NCI-H1694 (cell line): ENCODE results near the gene SCUBE1.

Source experiments
- DNase-seq: peaks from one replicate; lab custom pipeline; 2025; lab: John Stamatoyannopoulos, UW

SCUBE1 gene

DNA sequence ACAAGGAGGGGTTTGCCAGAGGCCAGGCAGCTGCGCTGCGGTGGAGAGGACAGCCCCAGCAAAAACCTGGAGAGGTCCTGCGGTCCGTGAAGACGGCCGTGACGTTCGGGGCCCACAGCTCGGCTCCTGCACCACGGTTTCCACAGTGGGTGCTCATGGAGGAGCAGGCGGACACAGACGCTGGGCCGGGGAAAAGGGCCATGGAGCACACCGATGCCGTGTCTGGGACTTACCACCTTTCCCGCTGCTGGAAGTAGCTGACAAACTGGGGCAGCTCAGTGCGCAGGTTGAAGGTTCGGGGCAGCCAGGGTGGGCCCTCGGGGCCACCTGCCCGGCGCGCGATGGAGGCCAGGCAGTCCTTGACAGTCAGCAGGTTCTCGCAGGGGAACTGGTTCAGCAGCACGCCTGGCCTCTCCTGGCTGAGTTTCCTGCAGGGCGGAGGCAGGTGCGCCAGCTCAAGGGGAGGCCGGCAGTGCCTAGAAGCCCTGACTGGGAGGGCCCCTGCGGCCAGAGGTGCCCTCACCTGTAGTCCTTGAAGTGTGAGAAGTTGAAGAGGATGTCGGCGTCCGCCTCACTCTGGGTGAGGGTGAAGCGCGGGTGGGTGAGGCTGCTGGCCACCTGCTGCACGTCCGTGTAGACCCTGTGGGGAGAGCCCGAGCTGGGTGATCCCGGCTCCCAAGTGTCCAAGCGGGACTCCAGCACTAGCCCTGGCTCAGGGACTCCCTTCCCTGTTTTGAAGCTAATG, 169.0 kb downstream of the SCUBE1 start:
- no peak for DNase-seq

DNA sequence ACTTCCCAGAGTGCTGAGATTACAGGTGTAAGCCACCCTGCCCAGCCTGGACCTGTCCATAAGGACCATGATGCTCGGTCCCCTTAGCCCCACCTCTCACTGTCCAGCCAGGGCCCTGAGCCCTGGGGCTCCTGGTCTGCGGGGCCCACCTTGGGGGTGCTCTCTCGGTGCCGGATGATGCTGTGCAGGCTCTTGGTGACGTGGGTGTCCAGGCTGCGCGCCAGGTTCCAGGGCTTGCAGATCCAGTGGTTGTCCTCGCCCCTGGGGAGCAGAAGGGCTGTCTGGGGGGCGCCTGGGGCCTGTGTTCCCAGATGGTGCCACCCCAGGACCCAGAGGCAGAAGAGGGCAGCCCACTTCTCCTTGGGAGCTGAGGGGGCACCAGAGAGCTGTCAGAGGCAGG, 169.6 kb downstream of the SCUBE1 start:
- DNase-seq: no peak

DNA sequence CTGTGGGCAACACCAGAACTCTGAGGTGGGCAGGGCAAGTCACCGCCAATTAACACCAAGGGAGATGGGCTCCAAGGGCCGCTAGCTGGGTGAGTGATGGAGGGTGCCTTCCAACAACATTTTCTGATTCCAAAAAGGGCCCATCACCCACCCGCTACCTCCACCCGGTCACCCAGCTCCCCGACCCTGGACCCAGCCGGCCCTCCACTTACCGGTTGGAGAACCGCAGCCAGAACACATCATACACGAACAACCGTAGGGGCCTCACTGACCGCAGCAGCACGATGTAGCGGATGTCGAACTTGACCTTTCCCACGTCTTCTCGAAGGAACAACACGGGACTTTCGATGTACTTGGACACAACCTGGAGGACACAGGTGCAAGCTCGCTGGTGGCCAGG, 171.0 kb downstream of the SCUBE1 start:
- no peak for DNase-seq

DNA sequence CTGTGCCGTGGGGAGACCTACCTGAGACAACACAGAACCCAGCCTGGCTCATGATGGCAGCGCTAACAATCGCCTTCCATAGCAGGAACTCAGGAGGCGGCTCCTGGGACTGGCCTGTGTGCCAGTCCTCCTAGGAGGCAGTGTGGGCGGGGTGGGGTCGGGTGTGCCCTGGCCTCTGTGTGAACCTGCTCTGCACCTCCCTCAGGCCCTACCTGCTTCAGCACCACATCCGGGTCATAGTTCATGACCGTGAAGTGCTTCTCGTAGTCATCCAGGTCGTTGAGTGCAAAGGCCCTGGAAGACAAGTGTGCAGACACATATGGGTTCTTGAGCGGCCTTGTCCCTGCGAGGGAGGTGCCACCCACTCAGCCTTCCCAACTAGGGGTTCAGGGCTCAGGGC, 171.6 kb downstream of the SCUBE1 start:
- no peak for DNase-seq

DNA sequence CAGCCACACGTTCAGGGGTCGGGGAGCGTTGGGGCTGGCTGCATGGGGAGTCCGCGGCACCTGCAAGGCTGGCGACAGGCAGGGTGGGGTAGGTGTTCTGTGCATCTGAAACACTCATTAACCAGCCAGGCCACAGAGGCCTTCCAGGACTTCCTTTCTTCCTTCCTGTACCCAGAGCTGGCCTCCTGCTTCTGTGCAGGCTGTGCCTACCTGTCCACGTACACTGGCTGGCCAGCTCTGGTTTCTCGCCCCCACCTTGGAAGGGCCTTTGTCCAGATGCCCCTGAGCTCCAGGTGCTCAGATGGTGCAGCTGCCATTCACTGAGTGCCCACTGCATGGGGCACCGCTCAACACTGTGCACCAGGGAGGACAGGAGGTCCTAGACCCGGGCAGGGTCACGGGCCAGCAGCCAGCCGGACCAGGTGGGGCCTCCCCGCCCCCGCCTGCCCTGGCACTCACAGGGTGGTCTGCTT, 172.1 kb downstream of the SCUBE1 start:
- DNase-seq: no peak

DNA sequence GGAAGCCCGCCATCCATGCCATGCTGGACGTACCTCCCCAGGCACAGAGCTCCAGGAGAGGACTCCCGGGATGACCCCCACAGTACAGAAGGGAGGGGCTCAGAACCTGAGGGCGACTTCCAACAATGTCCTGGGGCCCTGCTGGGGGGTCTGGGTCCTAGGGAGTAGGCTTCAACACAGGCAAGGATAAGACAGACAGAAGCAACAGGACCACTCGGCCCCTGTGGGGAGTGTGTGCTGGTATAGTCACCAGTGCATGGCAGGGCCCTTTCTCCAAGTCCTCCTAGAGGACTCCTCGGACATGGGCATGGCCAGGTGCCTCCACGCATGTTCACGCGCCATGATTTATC, 173.1 kb downstream of the SCUBE1 start:
- no peak for DNase-seq

DNA sequence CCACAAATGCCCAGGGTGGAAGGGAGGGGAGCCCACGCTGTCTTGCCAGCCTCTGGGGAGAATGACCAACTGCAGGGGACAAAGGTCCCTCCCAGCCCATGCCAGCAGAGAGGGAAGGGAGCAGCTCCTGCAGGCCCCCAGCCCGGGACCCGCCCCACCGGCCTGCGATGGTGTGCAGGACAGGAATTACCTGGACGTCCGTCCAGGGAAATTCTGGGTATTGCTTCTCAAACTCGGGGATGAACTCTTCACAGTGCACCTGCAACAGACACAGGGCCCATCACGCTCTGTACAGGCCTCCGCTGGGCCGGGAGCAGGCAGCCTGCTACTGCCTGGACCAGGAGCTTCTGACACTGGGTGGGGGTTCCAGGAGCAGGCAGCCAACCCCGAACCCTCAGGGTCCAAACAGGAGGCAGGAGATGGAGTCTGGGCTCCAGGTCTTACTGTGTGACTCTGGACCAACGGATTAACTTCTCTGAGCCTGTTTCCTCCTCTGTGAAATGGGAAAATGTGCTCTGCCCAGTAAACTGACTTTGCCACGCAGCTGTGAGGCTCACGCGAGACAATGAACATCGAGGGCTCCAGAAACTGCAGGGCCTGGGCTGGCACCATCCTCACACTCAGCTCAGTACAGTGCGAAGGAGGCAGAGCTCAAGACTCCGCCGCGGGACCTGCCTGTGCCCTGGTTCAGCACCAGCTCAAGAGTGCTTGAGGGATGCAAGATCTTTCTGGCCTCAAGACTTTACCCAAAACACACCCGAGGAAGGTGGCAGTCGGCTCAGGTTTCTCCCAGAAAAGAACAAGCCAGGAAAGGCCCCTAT, 173.7 kb downstream of the SCUBE1 start:
- DNase-seq: no peak

DNA sequence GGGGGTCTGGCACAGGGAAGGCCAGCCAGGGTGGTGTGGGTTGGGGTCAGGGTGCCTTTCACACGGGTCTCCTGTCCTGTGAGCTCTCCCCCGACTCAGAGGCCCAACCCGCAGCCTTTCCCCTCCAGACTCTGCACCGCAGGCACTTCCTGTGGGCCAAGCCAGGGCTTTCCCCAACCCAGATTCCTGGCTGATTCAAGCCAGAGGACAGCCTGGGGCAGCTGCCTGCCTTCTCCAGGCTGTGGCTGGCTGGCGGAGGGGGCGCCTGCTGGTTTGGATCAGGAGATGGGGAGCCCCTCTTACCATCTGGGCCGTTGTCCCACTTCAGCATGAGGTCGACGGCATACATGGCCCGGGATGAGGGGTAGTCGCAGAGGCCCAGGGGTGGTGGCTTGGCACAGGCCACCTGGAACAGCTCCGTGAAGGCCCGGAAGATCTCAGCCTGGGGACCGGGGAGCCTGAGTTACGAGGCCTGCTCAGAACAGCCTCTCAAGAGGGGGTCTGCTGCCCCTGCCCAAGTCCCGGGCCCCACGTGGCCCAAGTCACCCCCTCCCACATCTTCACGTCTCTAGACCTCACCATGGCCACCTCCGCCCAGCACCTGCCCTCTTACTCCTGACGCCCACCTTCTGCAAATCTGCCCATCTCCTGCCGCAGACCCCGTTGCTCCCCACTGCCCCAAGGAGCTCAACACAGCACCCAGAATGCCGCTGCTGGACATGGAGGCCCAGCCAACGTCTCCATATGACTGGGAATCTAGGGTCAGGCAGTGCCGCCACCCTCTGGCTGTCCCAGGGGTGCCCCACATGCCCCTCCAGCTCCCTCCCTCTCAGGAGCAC, 174.5 kb downstream of the SCUBE1 start:
- no peak for DNase-seq

DNA sequence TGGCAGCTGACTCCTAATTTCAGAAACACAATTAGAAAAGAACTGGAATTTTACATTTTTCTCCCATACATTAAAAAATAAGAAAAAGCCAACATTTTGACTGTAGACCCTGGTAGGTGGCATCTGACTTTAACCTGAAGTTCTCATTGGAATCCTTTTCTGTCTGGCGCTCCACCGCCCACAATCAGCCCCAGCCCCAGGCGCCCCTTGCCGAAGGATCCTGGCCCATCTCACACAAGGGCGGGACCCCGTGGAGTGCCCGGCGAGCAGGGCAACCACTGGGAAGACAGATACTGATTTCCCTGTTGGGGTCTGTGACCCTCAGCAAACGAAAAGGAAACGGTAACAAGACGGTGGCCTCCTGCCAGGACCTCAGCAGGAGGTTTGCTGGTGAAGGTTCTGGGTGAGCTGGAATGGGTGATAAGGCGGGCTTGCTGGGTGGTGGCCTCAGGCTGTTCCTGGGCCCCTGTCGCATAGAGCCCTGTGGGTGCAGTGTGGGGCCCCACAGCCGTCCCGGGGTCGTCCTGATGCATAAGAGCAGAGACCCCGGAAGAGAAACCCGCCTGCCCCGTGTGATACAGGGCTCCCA, 176.1 kb downstream of the SCUBE1 start:
- no peak for DNase-seq

DNA sequence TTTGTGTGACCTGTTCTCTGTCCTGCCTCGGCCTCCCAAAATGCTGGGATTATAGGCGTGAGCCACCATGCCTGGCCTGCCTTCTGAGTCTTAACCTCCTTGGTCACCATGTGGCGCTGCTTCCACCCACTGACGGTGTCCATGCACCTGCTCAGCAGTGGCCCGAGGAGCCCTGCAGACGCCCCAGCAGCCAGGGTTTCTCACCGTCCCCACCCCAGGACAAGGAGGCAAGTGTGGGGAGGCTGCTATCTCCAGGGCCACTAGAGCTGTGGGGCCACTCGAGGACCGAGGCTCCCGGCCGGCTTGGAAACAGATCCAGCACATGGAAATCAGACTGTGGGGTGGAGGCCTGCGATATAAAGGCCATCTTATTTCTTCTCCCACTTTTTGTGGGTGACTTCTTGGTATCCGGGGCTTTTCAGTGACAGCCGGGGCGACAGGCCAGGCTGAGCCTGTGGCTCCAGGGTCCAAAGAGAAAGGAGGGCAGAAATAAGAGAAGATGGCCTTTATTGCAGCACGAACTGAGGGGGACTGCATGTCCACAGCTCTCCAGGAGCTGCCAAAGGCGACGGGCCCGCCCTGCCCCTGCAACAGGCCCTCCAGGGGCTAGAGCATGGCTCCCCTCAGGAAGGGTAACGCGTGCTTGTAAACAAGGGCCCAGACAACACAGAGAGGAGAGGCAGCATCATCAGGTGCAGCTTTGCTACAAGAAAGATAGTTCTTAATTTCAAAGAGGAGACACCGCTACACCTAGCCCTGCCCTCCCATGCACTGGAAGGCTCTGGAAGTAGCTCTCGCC, 176.8 kb downstream of the SCUBE1 start:
- DNase-seq: no peak

DNA sequence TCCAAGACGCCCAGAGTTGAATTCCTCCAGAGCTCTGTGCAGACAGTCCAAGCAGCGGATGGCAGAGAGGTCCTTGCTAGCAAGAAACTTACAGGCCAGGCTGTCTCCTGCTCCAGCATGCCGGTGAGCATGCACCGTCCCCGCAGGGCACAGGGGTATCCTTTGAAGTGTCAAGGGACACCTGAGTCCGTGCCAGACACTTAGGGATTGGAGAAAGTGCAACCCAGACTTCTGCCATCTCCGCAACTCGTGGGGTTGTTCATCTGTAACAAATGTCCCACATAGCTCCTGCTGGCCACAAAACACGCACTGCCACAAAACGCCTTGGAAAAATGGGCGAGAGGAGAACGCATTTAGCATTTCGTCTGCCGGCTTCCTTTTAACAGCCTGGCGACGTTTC, 178.5 kb downstream of the SCUBE1 start:
- no peak for DNase-seq

DNA sequence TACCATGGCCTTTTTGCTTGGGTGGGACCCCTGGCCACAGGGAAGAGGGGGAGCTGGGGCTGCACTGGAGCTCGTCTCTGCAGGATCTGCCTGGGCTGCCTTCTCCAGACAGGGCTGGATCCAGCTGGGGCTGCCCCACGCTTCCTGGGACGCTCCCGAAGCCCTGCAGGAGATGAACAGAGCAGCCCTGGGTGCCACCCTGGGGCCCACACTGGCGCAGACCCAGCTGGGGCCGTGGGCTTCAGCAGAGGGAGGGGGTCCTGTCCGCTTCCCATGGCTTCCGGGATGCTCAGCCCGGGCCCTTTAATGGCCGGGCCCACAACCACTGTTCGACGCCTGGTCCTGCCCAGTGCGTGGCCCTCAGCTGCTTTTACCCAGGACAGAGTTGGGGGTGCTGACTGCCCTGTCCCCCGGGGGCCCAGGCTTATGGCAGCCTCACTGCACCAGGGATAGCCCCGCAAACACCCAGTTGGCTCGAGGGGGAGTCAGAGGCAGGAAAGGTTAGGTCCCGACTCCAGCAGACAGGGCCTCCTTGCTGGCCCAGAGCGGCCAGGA, 179.9 kb downstream of the SCUBE1 start:
- DNase-seq: no peak

DNA sequence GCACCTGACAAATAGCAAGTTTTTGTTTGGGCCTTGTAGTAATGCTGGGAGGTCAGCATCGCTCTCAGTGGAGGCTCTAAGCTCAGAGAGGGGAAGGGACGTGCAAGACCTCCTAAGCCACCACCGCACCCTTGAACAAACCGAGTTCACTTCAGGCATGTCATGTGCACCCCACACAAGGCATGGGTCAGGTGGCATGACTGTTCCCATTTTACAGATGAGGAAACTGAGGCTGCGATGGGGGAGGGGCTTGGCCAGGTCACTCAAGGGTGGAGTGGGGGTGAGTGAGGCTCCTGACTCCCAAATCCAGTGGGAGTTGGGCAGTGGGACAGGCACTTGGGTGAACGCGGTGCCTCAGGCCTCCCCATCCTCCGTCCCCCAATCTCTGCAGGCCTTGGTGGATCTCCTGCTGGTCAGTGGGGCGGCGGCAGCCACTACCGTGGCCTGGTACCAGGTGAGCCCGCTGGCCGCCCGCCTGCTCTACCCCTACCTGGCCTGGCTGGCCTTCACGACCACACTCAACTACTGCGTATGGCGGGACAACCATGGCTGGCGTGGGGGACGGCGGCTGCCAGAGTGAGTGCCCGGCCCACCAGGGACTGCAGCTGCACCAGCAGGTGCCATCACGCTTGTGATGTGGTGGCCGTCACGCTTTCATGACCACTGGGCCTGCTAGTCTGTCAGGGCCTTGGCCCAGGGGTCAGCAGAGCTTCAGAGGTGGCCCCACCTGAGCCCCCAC, 180.6 kb downstream of the SCUBE1 start:
- DNase-seq: no peak

DNA sequence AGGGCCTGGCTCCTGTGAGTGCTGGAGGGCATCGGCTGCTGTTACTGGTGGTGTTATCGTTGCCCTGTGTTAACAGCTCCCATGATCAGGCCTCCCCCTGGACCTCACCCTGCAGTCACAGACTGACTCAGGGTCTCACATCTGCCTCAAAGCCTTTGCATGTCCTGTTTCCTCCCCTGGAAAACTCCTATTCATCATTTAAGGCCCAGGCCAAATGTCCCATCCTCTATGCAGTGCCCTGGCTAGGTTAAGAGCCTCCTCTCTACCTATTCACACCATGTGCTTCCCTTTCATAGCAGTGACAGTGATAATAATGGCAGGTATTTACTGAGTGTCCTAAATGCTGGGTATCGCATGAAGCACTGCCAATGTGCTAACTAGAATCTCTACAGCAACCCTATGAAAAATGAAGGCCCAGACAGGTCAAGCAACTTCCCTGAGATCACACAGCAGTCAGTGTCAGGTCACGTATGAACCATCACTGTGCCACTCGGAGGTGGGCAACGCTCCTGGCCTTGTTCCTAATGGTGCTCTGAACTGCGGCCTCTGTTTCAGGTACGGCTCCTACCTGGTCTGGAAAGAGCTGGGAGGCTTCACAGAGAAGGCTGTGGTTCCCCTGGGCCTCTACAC, 182.6 kb downstream of the SCUBE1 start:
- DNase-seq: no peak

DNA sequence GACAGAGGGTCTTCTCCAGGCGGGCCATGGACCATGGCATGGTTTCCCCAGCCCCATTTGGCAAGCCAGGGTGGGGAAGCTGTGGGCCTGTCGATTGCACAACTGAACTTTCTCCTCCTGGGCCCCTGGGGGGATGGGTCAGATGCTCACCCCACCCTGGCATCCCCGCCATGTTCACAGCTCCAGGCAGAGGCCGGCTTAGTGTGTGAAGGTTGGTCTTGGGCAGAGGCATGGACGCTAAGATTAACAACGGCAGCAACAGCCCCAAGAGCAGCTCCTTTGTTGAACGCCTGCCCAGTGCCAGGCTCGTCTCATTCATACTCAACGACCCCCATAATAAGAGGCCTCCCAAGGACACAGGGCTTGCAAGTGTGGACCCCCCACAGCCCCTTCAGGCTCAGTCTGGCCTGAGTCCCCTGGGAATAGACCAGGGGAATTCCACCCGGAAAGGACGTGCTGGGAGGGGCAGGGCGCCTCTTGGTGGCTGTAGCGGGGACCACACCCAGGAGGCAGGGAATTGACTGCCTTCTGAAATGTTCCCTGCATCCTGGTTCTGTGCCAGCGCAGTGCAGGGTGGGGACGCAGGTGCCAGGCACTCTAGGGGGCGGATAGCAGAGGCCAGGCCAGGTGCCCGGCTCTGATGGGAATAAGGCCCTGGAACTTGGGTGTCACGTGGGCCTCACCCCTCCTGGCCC, 183.5 kb downstream of the SCUBE1 start:
- no peak for DNase-seq

DNA sequence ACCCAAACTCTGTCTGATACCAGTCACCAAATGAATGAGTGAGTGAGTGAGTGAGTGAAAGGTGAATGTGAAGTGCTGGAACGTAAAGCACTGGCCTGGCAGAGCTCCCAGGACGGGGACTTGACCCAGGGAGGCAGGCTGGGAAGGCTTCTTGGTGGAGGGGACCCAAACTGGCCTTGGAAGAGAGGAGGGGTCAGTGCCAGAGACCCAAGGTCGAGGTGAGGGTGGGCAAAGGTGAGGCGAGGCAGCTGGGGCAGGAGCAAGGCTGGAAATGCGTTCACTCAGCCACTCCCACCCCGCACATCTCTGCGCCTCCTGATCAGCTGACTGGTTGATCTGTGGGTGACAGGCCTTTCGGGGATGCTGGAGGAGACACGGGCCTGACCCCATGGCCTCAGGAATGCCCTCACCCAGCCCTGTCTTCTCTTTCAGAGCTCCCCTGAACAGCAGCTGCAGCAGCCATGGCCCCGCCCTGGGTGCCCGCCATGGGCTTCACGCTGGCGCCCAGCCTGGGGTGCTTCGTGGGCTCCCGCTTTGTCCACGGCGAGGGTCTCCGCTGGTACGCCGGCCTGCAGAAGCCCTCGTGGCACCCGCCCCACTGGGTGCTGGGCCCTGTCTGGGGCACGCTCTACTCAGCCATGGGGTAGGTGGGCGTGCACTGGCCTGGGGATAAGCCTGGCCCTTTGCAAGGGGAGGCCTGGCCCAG, 184.2 kb downstream of the SCUBE1 start:
- DNase-seq: no peak

DNA sequence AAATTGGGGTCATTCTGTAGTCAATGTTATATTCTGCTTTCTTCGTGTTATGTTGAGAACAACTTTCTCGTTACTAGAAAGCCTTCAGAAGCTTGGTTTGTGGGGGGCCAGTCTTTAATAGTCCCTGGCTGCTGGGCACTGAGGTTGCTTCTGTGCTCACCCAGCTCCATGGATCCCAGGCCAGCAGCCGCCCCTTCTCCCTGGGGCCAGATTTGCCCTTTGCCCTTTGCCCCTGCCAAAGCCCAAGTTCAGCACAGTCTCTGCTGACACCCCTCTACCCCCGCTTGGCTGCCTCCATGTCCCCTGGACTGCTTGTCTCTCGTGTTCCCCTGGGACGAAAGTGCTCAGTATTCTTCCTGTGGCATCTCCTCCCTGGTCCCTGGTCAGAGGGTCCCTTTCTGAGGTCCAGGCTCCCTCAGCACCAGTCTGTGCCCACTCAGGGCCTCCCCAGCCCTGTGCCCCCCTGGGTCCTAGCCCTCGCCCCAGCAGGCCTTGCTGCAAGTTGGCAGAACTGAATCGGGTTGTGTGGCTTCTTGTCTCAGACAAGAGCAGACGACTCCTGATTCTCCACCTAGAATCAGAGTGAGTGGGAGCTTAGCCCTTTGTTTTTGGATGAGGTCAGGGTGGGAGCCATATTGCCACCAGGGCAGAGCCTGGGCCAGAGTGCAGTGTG, 185.2 kb downstream of the SCUBE1 start:
- no peak for DNase-seq

DNA sequence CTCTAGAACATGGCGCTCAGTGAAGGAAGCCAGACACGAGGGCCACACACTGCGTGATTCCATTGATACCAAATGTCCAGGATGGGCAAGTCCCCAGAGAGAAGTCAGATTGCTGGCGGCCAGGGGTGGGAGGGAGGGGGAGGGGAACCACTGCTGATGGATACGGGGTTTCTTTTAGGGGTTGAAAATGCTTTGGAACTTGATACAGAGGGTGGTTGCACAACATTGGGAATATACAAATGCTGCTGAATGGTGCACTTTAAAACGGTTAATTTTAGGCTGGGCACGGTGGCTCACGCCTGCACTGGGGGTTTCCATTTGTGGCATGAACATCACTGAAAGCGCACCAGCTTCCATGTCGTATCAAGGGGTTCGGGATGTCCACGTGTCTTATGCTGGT, 186.8 kb downstream of the SCUBE1 start:
- no peak for DNase-seq
